Occipital lobe (tissue), 2 donors: ENCODE results near the gene DPH2. TPM values are rescaled to one million over a fixed set of nuclear protein-coding genes. Genes with fewer than 3 reads are reported as not detected.

ENCODE experiments used
- DNase-seq: peaks from one replicate; lab custom pipeline; 2025; lab: John Stamatoyannopoulos, UW
- total RNA-seq: library from RNA; depleted of rRNA; stranded (reverse); fragments of >200 nt; gene quantifications from one replicate; pipeline ENCODE4 v1.2.3, GENCODE V29; 2014

The DPH2 gene
- 15.9 TPM for total RNA-seq

- DNase-seq: peak; percentile 97
These were observed at the start of gene DPH2 for GRCh38 chr1:43969746-43970466. TSS of gene DPH2 (plus strand) at chr1:43970010. CDS start at chr1:43970176, 166 bp downstream.

GRCh38 chr1:43921022-43921421 is 48.8 kb upstream of the DPH2 start:
- no peak for DNase-seq

- no peak for DNase-seq
These were observed 45.3 kb upstream of the DPH2 start for GRCh38 chr1:43924516-43924915.

- DNase-seq: no peak
These were observed 44.0 kb upstream of the DPH2 start for GRCh38 chr1:43925846-43926245.

GRCh38 chr1:43930168-43930948 is 39.5 kb upstream of the DPH2 start:
- no peak for DNase-seq

- no peak for DNase-seq
These were observed 38.9 kb upstream of the DPH2 start for GRCh38 chr1:43930949-43931275.

- DNase-seq: no peak
These were observed 37.8 kb upstream of the DPH2 start for GRCh38 chr1:43931711-43932660.

- DNase-seq: no peak
These were observed 36.9 kb upstream of the DPH2 start for GRCh38 chr1:43932786-43933385.

- no peak for DNase-seq
These were observed 36.3 kb upstream of the DPH2 start, which contains the start of gene ARTN for GRCh38 chr1:43933386-43934100. TSS of gene ARTN (plus strand) at chr1:43933801. CDS start at chr1:43935657, 1,856 bp downstream.

GRCh38 chr1:43934101-43934985 is 35.5 kb upstream of the DPH2 start:
- no peak for DNase-seq

- no peak for DNase-seq
These were observed 34.9 kb upstream of the DPH2 start for GRCh38 chr1:43934986-43935324.

GRCh38 chr1:43935711-43936427 is 33.9 kb upstream of the DPH2 start:
- no peak for DNase-seq

- DNase-seq: no peak
These were observed 33.2 kb upstream of the DPH2 start for GRCh38 chr1:43936431-43937151.

- DNase-seq: no peak
These were observed 32.5 kb upstream of the DPH2 start for GRCh38 chr1:43937179-43937865.

GRCh38 chr1:43938383-43938782 is 31.4 kb upstream of the DPH2 start:
- DNase-seq: no peak

GRCh38 chr1:43938892-43939587 is 30.8 kb upstream of the DPH2 start:
- no peak for DNase-seq

- DNase-seq: no peak
These were observed 27.4 kb upstream of the DPH2 start for GRCh38 chr1:43942411-43942810.
